GM12875 (cell line): Measurements from ENCODE around the gene KIF17.
A peak's percentile ranks its signal among the peaks of the same experiment; 100 is the strongest.

Source experiments
- H3K4me3 ChIP-seq: one replicate; pipeline ENCODE4 v1.5.1; 2011; ENCODE audit warnings: low read depth, low read length, control low read depth
- TF ChIP-seq, protein P1 (sequence below): IDR thresholded peaks from 2 replicates; pipeline ENCODE4 v1.5.1; 2011; ENCODE audit warnings: low read depth, mild to moderate bottlenecking, control low read depth, inconsistent platforms, low read length, moderate library complexity, borderline replicate concordance; ENCODE audit not compliant: insufficient read depth

KIF17 gene

DNA sequence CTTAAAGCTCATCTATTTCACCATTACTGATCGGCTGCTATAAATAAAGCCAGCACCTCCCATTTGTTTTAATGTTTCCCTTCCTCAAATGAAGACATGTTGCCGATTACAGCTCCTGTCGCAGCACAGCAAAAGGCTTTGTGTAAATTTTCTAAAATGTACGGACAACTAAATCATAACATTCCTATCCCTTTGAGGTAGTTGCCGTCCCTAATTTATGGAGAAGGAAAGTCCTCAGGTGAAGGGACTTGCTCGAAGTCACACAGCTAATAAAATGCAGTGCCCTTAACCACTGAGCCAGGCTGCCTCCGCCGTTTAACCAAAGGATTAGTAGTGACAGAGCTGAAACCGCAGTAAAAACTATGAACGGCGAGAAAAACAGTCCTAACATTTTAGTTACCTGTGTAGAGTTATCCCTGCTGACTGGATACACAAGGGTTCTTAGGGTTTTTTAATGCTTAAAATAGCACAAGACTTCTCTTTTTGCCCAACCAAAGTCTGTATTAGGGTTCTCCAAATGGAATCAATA, 83.7 kb downstream of the KIF17 start:
- TF ChIP-seq, protein P1, sequence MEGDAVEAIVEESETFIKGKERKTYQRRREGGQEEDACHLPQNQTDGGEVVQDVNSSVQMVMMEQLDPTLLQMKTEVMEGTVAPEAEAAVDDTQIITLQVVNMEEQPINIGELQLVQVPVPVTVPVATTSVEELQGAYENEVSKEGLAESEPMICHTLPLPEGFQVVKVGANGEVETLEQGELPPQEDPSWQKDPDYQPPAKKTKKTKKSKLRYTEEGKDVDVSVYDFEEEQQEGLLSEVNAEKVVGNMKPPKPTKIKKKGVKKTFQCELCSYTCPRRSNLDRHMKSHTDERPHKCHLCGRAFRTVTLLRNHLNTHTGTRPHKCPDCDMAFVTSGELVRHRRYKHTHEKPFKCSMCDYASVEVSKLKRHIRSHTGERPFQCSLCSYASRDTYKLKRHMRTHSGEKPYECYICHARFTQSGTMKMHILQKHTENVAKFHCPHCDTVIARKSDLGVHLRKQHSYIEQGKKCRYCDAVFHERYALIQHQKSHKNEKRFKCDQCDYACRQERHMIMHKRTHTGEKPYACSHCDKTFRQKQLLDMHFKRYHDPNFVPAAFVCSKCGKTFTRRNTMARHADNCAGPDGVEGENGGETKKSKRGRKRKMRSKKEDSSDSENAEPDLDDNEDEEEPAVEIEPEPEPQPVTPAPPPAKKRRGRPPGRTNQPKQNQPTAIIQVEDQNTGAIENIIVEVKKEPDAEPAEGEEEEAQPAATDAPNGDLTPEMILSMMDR = no peak
- H3K4me3 ChIP-seq = peak overlapping the region; percentile 74

DNA sequence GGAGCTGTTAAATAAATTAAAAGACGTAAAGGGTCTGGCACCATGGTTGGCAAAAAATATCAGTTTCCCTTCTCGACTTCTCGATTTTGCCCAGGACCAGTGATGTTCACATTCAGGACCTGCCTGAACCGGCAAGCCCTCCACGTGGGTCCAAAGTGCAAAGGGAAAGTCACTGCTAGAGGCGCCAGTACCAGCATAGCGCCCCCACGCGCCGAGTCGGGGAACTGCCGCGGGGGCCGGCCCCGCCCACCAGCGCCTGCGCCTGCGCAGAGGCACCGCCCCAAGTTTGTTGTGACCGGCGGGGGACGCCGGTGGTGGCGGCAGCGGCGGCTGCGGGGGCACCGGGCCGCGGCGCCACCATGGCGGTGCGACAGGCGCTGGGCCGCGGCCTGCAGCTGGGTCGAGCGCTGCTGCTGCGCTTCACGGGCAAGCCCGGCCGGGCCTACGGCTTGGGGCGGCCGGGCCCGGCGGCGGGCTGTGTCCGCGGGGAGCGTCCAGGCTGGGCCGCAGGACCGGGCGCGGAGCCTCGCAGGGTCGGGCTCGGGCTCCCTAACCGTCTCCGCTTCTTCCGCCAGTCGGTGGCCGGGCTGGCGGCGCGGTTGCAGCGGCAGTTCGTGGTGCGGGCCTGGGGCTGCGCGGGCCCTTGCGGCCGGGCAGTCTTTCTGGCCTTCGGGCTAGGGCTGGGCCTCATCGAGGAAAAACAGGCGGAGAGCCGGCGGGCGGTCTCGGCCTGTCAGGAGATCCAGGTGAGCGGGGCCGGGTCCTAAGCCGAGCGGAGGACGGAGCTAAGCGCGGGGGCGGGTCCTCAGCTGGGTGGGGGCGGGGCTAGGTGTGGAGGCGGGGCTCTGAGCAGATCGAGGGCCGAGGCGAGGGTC, 84.4 kb downstream of the KIF17 start, which contains the start of gene PINK1:
Gene PINK1, plus strand, starts transcription at position 269 of the 875 bp plus-strand sequence. Its CDS starts 91 bp downstream, at position 360.
- peak within 1 kb of the TSS; percentile 74 for H3K4me3 ChIP-seq
- TF ChIP-seq, protein P1 = peak; percentile 99

DNA sequence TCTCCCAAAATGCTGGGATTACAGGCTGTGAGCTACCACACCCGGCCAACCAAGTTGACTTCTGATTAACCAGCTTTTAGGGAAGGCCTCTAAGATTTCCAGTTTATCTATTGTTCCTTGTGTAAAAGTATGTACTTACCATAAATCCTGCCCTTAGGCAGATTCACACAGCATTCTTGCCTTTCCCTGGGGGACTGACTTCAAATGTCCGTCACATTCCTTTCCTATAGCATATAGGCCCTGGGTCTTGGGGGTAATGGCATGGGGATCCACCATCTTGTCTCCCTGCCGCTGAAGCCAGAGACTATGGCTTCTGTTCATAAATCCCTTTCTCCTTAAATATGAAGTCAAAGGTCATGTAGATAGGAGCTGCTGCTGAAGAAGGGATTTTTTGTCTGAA, 85.4 kb downstream of the KIF17 start:
- H3K4me3 ChIP-seq = no peak overlapping the region
- TF ChIP-seq, protein P1 = no peak

DNA sequence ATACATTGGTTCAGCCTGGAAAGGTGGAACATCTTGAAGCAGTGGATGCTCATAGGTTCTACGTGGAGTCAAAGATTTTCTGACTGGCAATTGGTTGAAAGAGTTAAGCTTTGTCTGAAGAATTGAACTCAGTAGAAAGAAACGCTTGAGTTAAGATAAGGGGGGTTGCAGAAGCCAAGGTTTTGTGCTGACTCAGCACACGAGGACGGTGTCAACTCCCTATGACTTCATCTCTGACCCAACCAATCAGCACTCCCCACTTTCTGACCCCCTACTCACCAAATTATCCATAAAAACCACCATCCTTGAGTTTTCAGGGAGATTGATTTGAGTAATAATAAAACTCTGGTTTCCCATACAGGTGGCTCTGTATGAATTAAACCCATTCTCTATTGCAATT, 87.1 kb downstream of the KIF17 start:
- no peak overlapping the region for H3K4me3 ChIP-seq
- TF ChIP-seq, protein P1 = no peak

DNA sequence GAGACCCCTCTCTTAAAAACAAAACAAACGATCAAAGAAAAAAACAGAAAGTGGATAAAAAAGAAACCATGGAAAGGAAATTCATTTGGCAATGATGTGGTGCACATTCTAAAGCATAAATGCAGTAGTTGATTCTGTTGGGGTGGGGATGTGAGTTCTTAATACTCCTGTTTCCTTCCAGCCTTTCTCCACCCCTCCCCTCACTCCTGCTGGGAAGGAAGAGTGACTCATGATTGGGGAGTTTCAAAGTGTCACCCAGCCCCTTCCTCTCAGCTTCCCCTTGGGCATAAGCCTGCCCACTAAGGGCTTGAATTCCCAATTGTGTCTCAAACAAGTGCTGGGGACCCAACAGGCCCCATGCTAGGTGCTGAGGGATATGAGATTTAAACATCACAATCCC, 91.3 kb downstream of the KIF17 start:
- TF ChIP-seq, protein P1 = no peak

DNA sequence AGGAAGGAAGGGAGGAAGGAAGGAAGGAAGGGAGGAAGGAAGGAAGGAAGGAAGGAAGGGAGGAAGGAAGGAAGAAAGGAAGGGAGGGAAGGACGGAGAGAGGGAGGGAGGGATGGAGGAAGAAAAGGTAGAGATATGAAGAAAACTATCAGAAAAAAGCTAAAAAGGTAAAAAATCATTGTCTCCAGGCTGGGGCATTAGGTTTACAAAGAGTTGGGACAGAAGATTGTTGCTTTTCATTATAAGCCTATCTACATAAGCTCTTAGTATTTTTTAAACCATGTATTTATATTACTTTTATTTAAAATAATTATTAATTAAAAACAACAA, 91.7 kb downstream of the KIF17 start:
- H3K4me3 ChIP-seq = no peak overlapping the region
- TF ChIP-seq, protein P1 = no peak

More for the DNA sequence above, 91.3 kb downstream of the KIF17 start:
- no peak overlapping the region for H3K4me3 ChIP-seq
